Omental fat pad (tissue), 4 donors: ENCODE measurements around the gene HEPACAM. TPM values are rescaled to one million over a fixed set of nuclear protein-coding genes. Genes with fewer than 3 reads are reported as not detected.

ENCODE experiments used
- ATAC-seq: fragments of 150-250 bp; one replicate; pipeline ENCODE4 v1.9.1; 2016; ENCODE audit warnings: mild to moderate bottlenecking, moderate library complexity; ENCODE audit not compliant: low FRiP score
- DNase-seq: peaks from one replicate; pipeline ENCODE4 v3.0.0-alpha.2; 2019; ENCODE audit warnings: low spot score
- CTCF ChIP-seq, 3 donors: fragments of 450-650 bp; IDR thresholded peaks; one replicate each; pipeline ENCODE4 v1.5.1; 2016 to 2017; ENCODE audit warnings: antibody characterized with exemption in 3 of 3, mild to moderate bottlenecking in 3 of 3, moderate library complexity in 2 of 3
- total RNA-seq, 4 donors: library from RNA; depleted of rRNA; stranded (reverse); fragments of >200 nt; gene quantifications; one replicate each; pipeline ENCODE4 v1.1.0, GENCODE V29; 2016

Gene HEPACAM
- total RNA-seq, 4 donors from 2014 or later: 8.5 to 37.3 (median 21.3) TPM

- no peak for TF ChIP-seq CTCF (IDR thresholded peaks at IDR 0.05)
- DNase-seq (peak; percentile 14), ATAC-seq (no peak)
These were observed 48.2 kb downstream of the HEPACAM start for GRCh38 chr11:124887667-124888013.

GRCh38 chr11:124886978-124887666 is 48.7 kb downstream of the HEPACAM start:
- TF ChIP-seq CTCF (IDR thresholded peaks at IDR 0.05): no peak
- DNase-seq (peak; percentile 14), ATAC-seq (no peak)

- peak; percentile 17 for DNase-seq
- ATAC-seq: no peak
- no peak for TF ChIP-seq CTCF (IDR thresholded peaks at IDR 0.05)
These were observed 49.4 kb downstream of the HEPACAM start for GRCh38 chr11:124886476-124886875.

GRCh38 chr11:124884869-124885479 is 50.9 kb downstream of the HEPACAM start:
- ATAC-seq: no peak
- peak; percentile 3 for DNase-seq
- no peak for TF ChIP-seq CTCF (IDR thresholded peaks at IDR 0.05)

- no peak for TF ChIP-seq CTCF (IDR thresholded peaks at IDR 0.05)
- DNase-seq (peak; percentile 16), ATAC-seq (no peak)
These were observed 51.5 kb downstream of the HEPACAM start for GRCh38 chr11:124884340-124884739.

- ATAC-seq: no peak
- TF ChIP-seq CTCF (IDR thresholded peaks at IDR 0.05): no peak
- peak; percentile 22 for DNase-seq
These were observed 53.3 kb downstream of the HEPACAM start for GRCh38 chr11:124882339-124883071.
